Uterus (tissue), 4 donors: ENCODE results near the gene STING1. TPM values are rescaled to one million over a fixed set of nuclear protein-coding genes. Genes with fewer than 3 reads are reported as not detected.
"Not testable (repeated sequence)": the region's sequence is repeated elsewhere in the genome, so short reads cannot be mapped to it uniquely, and the experiment has no call there.

Experiments used
- DNase-seq, 2 donors: peaks; one replicate each; pipeline ENCODE4 v3.0.0-alpha.2; 2019 to 2020
- H3K27ac ChIP-seq, 2 donors: fragments of 200-600 bp; sonication (generic); 1 replicate in 1 of 2; 2 replicates in 1 of 2; pipeline ENCODE4 v1.5.1; 2016 to 2018
- H3K27me3 ChIP-seq, 2 donors: fragments of 200-600 bp; sonication (generic); one replicate each; pipeline ENCODE4 v1.5.1; 2018 to 2019; ENCODE audit warnings: control low read depth in 1 of 2
- H3K36me3 ChIP-seq, 2 donors: fragments of 200-600 bp; sonication (generic); one replicate each; pipeline ENCODE4 v1.5.1; 2019; ENCODE audit warnings: control low read depth in 1 of 2
- H3K4me1 ChIP-seq, 2 donors: fragments of 200-600 bp; sonication (generic); one replicate each; pipeline ENCODE4 v1.5.1; 2018 to 2019; ENCODE audit warnings: control low read depth in 1 of 2
- H3K4me3 ChIP-seq, 2 donors: fragments of 200-600 bp; sonication (generic); 1 replicate in 1 of 2; 2 replicates in 1 of 2; pipeline ENCODE4 v1.5.1; 2018 to 2019; ENCODE audit warnings: mild to moderate bottlenecking in 1 of 2
- H3K9me3 ChIP-seq, 2 donors: fragments of 200-600 bp; sonication (generic); one replicate each; pipeline ENCODE4 v1.5.1; 2019; ENCODE audit warnings: control low read depth in 1 of 2
- POLR2A ChIP-seq, 2 donors: fragments of 450-650 bp; IDR thresholded peaks; one replicate each; pipeline ENCODE4 v1.6.1; 2016; ENCODE audit warnings: antibody characterized with exemption in 2 of 2, mild to moderate bottlenecking in 1 of 2, moderate library complexity in 1 of 2
- intact Hi-C: fragments of 100-400 bp; cut with DNase I; formaldehyde crosslinking; loops from one replicate; pipeline ENCODE4 v1.15.1; 2023; ENCODE audit warnings: low total_unique reads
- total RNA-seq, 4 donors: library from RNA; depleted of rRNA in 3 of 4; stranded (reverse); fragments of >200 nt in 3 of 4; gene quantifications; one replicate each; pipeline versions ENCODE4 v1.1.0 to v1.2.4, GENCODE V29; 2014 to 2023
- TF ChIP-seq, protein P1 (sequence below), 4 experiments: fragments of 200-600 bp in 2 of 4; fragments of 450-650 bp in 2 of 4; sonication (generic) in 2 of 4; IDR thresholded peaks; one replicate each; pipeline ENCODE4 v1.5.1; 2016 to 2019; ENCODE audit warnings: antibody characterized with exemption in 4 of 4, mild to moderate bottlenecking in 2 of 4, moderate library complexity in 1 of 4
- donor health status: DM: yes; HTN: yes; CAD: no.

Gene STING1
- total RNA-seq, result 10 to 100 TPM; 16.9 to 90.1 (median 48.5) TPM

DNA sequence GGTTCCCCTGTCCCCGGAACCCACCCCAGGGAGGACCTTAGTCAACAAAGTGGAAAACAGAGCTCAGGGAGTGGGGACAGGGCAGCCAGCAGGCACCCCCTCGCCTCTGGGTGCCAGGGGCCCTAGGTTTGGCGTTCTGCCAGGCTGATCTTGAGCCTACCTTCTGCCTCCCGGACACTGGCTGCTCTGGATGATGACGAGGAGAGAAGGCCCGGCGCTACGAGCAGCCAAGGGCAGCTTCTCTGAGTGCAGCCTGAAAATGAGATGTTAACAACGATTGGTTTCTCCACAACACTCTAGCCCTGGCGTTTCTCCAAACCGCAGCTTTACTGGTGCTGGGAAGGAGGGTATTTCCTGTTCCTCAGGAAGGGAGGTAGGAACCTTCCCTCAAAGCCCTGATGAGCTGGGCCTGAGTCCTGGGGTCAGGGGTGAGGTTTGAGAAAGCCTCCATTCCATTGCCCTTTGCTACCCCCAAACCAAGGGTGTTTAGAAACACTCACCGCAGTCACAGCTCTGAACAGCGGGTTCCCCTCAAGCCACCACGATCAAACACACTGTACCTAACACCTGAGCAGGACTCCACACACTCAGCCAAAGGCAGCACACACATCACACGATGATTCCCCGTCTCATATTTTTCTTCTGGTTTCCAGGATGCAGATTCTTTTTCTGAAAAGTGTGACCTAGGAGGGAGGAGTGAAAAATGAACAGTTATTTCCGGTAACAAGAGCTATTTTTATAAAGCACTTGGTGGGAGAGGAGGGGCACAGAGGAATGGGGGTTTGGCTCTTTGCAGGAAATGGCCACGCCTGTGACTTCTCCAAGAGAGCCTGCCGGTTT lies at the start of gene STING1:
Gene STING1 (minus strand): TSS at position 709 of the 840 bp plus-strand sequence. CDS start 1,054 bp downstream, outside the sequence.
- Histone ChIP-seq H3K27me3 (no peaks in the 10 kb centered on the region), H3K36me3 (no peaks in the 10 kb centered on the region), H3K27ac (peak within 1 kb of the TSS; percentile 87 to 91), H3K9me3 (no peaks in the 10 kb centered on the region), H3K4me3 (peak within 1 kb of the TSS; percentile 25 to 43), H3K4me1 (peaks cover 0 to 8% of the 10 kb centered on the region in 2 donors)
- intact Hi-C loops, result no loop called here
- DNase-seq, result peak; percentile 78 to 84
- TF ChIP-seq, protein P1, sequence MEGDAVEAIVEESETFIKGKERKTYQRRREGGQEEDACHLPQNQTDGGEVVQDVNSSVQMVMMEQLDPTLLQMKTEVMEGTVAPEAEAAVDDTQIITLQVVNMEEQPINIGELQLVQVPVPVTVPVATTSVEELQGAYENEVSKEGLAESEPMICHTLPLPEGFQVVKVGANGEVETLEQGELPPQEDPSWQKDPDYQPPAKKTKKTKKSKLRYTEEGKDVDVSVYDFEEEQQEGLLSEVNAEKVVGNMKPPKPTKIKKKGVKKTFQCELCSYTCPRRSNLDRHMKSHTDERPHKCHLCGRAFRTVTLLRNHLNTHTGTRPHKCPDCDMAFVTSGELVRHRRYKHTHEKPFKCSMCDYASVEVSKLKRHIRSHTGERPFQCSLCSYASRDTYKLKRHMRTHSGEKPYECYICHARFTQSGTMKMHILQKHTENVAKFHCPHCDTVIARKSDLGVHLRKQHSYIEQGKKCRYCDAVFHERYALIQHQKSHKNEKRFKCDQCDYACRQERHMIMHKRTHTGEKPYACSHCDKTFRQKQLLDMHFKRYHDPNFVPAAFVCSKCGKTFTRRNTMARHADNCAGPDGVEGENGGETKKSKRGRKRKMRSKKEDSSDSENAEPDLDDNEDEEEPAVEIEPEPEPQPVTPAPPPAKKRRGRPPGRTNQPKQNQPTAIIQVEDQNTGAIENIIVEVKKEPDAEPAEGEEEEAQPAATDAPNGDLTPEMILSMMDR (IDR thresholded peaks at IDR 0.05), result no peak
- TF ChIP-seq POLR2A (IDR thresholded peaks at IDR 0.05), result no peak

DNA sequence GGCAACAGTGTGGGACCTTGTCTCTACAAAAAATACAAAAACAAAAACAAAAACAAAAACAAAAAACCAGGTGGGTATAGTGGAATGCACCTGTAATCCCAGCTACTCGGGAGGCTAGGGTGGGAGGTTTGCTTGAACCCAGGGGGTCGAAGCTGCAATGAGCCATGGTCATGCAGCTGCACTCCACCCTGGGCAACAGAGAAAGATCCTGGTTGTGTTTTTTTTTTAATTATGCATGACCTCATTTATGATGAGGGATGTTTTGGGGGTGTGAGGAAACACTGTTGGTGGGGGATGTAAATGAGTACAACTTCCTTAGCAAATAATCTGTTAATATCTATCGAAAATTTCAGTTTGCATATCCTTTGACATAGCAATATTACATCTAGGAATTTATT lies 49.2 kb upstream of the STING1 start:
- Histone ChIP-seq H3K36me3 (no peaks in the 10 kb centered on the region), H3K4me3 (no peak overlapping the region), H3K27me3 (no peaks in the 10 kb centered on the region), H3K9me3 (no peaks in the 10 kb centered on the region), H3K4me1 (no peaks in the 10 kb centered on the region), H3K27ac (no peak overlapping the region)
- intact Hi-C loops, result no loop called here
- no peak for TF ChIP-seq POLR2A (IDR thresholded peaks at IDR 0.05)
- TF ChIP-seq, protein P1 (IDR thresholded peaks at IDR 0.05), result no peak
- no peak for DNase-seq

DNA sequence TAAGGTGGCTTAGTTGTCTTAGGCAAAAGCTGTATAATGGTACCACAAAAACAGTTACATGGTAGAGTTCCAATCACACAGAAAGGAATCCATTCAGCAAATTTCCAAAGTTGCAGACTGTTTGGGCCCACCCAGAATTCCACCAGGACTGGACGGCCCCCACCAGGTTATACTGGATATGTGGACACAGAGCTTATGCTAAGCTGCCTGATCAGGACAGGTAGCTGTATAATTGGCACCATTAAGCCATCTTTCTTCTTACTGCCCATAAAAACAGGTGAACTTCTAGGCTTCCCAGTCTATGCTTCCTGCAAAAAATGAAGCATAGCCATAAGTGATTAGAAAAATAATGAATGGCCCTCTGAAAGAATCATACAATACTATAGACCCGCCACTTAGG lies 47.5 kb upstream of the STING1 start:
- H3K27ac ChIP-seq, H3K4me3 ChIP-seq, DNase-seq, H3K9me3 ChIP-seq, intact Hi-C loops, H3K4me1 ChIP-seq, H3K36me3 ChIP-seq, H3K27me3 ChIP-seq: not testable (repeated sequence)

- H3K27ac ChIP-seq, H3K27me3 ChIP-seq, H3K9me3 ChIP-seq, H3K4me3 ChIP-seq, DNase-seq, H3K36me3 ChIP-seq, H3K4me1 ChIP-seq, intact Hi-C loops: not testable (repeated sequence)
Observed at GRCh38 chr5:139528695-139529094, 46.1 kb upstream of the STING1 start.

GRCh38 chr5:139527896-139528467 lies 45.4 kb upstream of the STING1 start:
- DNase-seq, H3K27me3 ChIP-seq, intact Hi-C loops, H3K27ac ChIP-seq, H3K9me3 ChIP-seq, H3K4me3 ChIP-seq, H3K4me1 ChIP-seq, H3K36me3 ChIP-seq: not testable (repeated sequence)

- H3K4me1 ChIP-seq, H3K4me3 ChIP-seq, intact Hi-C loops, H3K36me3 ChIP-seq, DNase-seq, H3K27me3 ChIP-seq, H3K9me3 ChIP-seq, H3K27ac ChIP-seq: not testable (repeated sequence)
Observed at GRCh38 chr5:139527090-139527470, 44.5 kb upstream of the STING1 start.

GRCh38 chr5:139526309-139527089 lies 43.9 kb upstream of the STING1 start:
- H3K27me3 ChIP-seq, intact Hi-C loops, H3K4me1 ChIP-seq, H3K9me3 ChIP-seq, H3K36me3 ChIP-seq, H3K4me3 ChIP-seq, H3K27ac ChIP-seq, DNase-seq: not testable (repeated sequence)

DNA sequence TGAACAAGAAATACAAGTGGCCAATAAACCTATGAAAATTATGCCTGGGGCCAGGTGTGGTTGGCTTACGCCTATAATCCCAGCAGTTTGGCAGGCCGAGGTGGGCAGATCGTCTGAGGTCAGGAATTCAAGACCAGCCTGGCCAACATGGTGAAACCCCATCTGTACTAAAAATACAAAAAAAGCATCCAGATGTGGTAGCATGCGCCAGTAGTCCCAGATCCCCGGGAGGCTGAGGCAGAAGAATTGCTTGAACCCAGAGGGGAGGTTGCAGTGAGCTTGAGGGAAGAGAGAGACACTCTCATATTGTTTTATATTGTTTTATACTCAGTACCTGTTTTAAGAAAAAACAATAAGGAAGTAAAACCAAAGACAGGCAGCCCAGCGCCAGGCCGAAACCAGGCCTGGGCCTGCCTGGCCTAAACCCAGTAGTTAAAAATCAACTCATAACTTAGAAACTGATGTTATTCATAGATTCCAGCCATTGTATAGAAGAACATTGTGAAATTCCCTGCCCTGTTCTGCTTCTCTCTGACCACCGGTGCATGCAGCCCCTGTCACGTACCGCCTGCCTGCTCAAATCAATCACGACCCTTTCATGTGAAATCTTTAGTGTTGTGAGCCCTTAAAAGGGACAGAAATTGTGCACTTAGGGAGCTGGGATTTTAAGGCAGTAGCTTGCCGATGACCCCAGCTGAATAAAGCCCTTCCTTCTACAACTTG lies 43.2 kb upstream of the STING1 start:
- H3K9me3 ChIP-seq, H3K4me3 ChIP-seq, H3K4me1 ChIP-seq, DNase-seq, H3K27ac ChIP-seq, intact Hi-C loops, H3K27me3 ChIP-seq, H3K36me3 ChIP-seq: not testable (repeated sequence)
